HG02885 (cell line): Measurements from ENCODE around the gene CNPY4.
"Not testable (repeated sequence)": the region's sequence is repeated elsewhere in the genome, so short reads cannot be mapped to it uniquely, and the experiment has no call there.

ENCODE experiments used
- ATAC-seq: cut with Tn5 transposase; IDR thresholded peaks from one replicate; pipeline ENCODE4 v1.9.1; 2021; ENCODE audit warnings: mild to moderate bottlenecking; ENCODE audit not compliant: unreplicated experiment, poor library complexity

The CNPY4 gene

GRCh38 chr7:100118388-100119071, 904 bp upstream of the CNPY4 start:
- ATAC-seq: no peak

GRCh38 chr7:100119970-100120732, 717 bp downstream of the CNPY4 start:
- peak; percentile 27 for ATAC-seq

- no peak for ATAC-seq
Observed at GRCh38 chr7:100120733-100121036, 1.3 kb downstream of the CNPY4 start.

GRCh38 chr7:100122067-100122466, 2.6 kb downstream of the CNPY4 start:
- ATAC-seq: no peak

- no peak for ATAC-seq
Observed at GRCh38 chr7:100122568-100122967, 3.1 kb downstream of the CNPY4 start.

- ATAC-seq: no peak
Observed at GRCh38 chr7:100124301-100125230, 5.1 kb downstream of the CNPY4 start.

GRCh38 chr7:100126239-100126930, 7.0 kb downstream of the CNPY4 start:
- no peak for ATAC-seq

- ATAC-seq: peak; percentile 65
Observed at GRCh38 chr7:100126931-100127865, 7.8 kb downstream of the CNPY4 start, which contains the start of gene MBLAC1. Gene MBLAC1 (plus strand): TSS chr7:100126967. CDS start chr7:100127396, 429 bp downstream.

- ATAC-seq: no peak
Observed at GRCh38 chr7:100127866-100128636, 8.6 kb downstream of the CNPY4 start.

GRCh38 chr7:100128637-100128963, 9.2 kb downstream of the CNPY4 start:
- ATAC-seq: no peak

GRCh38 chr7:100130220-100130607, 10.8 kb downstream of the CNPY4 start:
- ATAC-seq: not testable (repeated sequence)

- ATAC-seq: no peak
Observed at GRCh38 chr7:100130608-100131453, 11.4 kb downstream of the CNPY4 start.

- no peak for ATAC-seq
Observed at GRCh38 chr7:100132126-100132525, 12.7 kb downstream of the CNPY4 start.

GRCh38 chr7:100132697-100133151, 13.3 kb downstream of the CNPY4 start:
- peak; percentile 77 for ATAC-seq

GRCh38 chr7:100137851-100138760, 18.7 kb downstream of the CNPY4 start:
- ATAC-seq: no peak

- no peak for ATAC-seq
Observed at GRCh38 chr7:100141555-100141949, 22.1 kb downstream of the CNPY4 start.

- ATAC-seq: no peak
Observed at GRCh38 chr7:100142461-100142860, 23.0 kb downstream of the CNPY4 start.
